Heart left ventricle (tissue), 16 donors: ENCODE measurements around the gene MAST3. TPM values are rescaled to one million over a fixed set of nuclear protein-coding genes. Genes with fewer than 3 reads are reported as not detected.

Experiments used
- ATAC-seq, 4 donors: fragments of 200-7000 bp; cut with Tn5 transposase; one replicate each; pipeline ENCODE4 v1.9.1; 2020 to 2022; ENCODE audit warnings: moderate library complexity in 4 of 4, mild to moderate bottlenecking in 3 of 4, moderate number of reproducible peaks in 1 of 4
- DNase-seq, 5 donors: peaks; one replicate each; pipeline ENCODE4 v3.0.0-alpha.2; 2020
- H3K27ac ChIP-seq, 12 donors: fragments of 200-600 bp; sonication (generic) in 4 of 12; one replicate each; pipeline versions ENCODE4 v1.5.0 to v1.8.0; 2016 to 2022; ENCODE audit warnings: mild to moderate bottlenecking in 2 of 12
- H3K27me3 ChIP-seq, 9 donors: fragments of 200-600 bp; sonication (generic) in 2 of 9; one replicate each; pipeline versions ENCODE4 v1.5.1 to v1.8.0; 2016 to 2022; ENCODE audit warnings: mild to moderate bottlenecking in 3 of 9
- H3K36me3 ChIP-seq, 9 donors: fragments of 200-600 bp; sonication (generic) in 2 of 9; one replicate each; pipeline versions ENCODE4 v1.5.0 to v1.8.0; 2018 to 2022; ENCODE audit warnings: mild to moderate bottlenecking in 2 of 9
- H3K4me1 ChIP-seq, 12 donors: fragments of 200-600 bp; sonication (generic) in 4 of 12; one replicate each; pipeline versions ENCODE4 v1.5.0 to v1.8.0; 2016 to 2022; ENCODE audit warnings: mild to moderate bottlenecking in 3 of 12
- H3K4me3 ChIP-seq, 12 donors: fragments of 200-600 bp; sonication (generic) in 4 of 12; one replicate each; pipeline versions ENCODE4 v1.5.0 to v1.8.0; 2017 to 2022; ENCODE audit warnings: mild to moderate bottlenecking in 9 of 12, moderate library complexity in 4 of 12
- H3K9me3 ChIP-seq, 12 donors: fragments of 200-600 bp; sonication (generic) in 4 of 12; one replicate each; pipeline versions ENCODE4 v1.5.0 to v1.8.0; 2016 to 2022; ENCODE audit warnings: mild to moderate bottlenecking in 1 of 12
- POLR2A ChIP-seq, 2 donors: fragments of 450-650 bp; IDR thresholded peaks; one replicate each; pipeline ENCODE4 v1.6.1; 2017; ENCODE audit warnings: antibody characterized with exemption in 2 of 2, mild to moderate bottlenecking in 2 of 2, moderate library complexity in 2 of 2
- WGBS, 4 donors: extraction: QIAGEN DNeasy Blood & Tissue Kit in 2 of 4; methylation state at CpG; one replicate each; pipeline versions ENCODE4 v1.1.5 to v1.1.7; 2013 to 2018; 5-methylcytosine and 5-hydroxymethylcytosine counted together
- intact Hi-C, 10 donors: fragments of 100-400 bp; cut with DNase I; formaldehyde crosslinking; loops; one replicate each; pipeline versions ENCODE4 v1.11.1 to v1.14.2; 2022
- polyA plus RNA-seq, 2 donors: library from polyadenylated mRNA; stranded (reverse); fragments of 200-250 nt; gene quantifications; one replicate each; pipeline ENCODE4 v1.2.3, GENCODE V29; 2013
- total RNA-seq, 9 donors: library from RNA; depleted of rRNA in 2 of 9; stranded (reverse); fragments of >200 nt in 2 of 9; fragmentation: NEBNext Ultra II Directional in 3 of 9; extraction: Animal tissue kit (Norgen Biotek cat#: 25700) in 3 of 9; gene quantifications; one replicate each; pipeline versions ENCODE4 v1.1.0 to v1.2.4, GENCODE V29; 2016 to 2023
- TF ChIP-seq, protein P1 (sequence below), 12 donors: fragments of 200-600 bp; sonication (generic) in 4 of 12; IDR thresholded peaks; one replicate each; pipeline versions ENCODE4 v1.5.0 to v1.8.0; 2018 to 2022; ENCODE audit warnings: antibody characterized with exemption in 12 of 12, mild to moderate bottlenecking in 5 of 12
- donor health status: ischemic (EF 13 %, LVEDD 7.1; RV severe dilation, severe dysfunction).
- donor health status: healthy with polysubstance abuse.
- donor health status: DM: no; HTN: yes; CAD: no.
- donor health status: DM: no; HTN: no; CAD: no.
- donor health status: ischemic (EF 25% LVEDD 6.9; RV normal size, moderate dysfunction).
- donor health status: ischemic (EF 25% LVEDD 5.7; RV mildly dilated, moderate dysfunction).
- donor health status: healthy.
- donor health status: DM: yes; HTN: yes; CAD: no.
- donor health status: ischemic (EF 35%, LVEDD 5.7; RV mildly dilated, moderate dysfunction).
- donor health status: nonischemic (EF 11% LVEDD 7.7; RV severe dilation, severe dysfunction).
- donor health status: DM: yes; HTN: yes; CAD: no.
- donor health status: PGD.
- donor health status: ischemic (EF 29% LVEDD 5.4; RV normal size, mild dysfunction).
- donor health status: nonischemic (EF 23%, LVEDD 6.1; RV moderate dilation, normal function).

Gene MAST3
- total and polyA plus RNA-seq, 11 donors = 1.5 to 9.8 (median 4.7) TPM

DNA sequence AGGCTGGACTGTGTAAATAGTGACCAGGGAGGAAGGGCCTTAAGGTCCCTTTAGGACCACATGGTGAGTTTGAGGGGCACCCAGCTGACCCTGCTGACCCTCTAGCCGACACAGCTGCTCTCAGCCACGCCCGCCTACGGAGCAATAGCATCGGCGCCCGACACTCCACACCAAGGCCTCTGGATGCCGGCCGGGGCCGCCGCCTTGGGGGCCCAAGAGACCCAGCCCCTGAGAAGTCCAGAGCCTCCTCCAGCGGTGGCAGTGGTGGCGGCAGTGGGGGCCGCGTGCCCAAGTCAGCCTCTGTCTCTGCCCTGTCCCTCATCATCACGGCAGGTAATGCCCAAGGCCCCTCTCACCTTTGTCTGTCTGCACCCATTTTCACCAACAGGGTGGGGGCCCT lies 46.8 kb downstream of the MAST3 start:
- TF ChIP-seq POLR2A (IDR thresholded peaks at IDR 0.05) = no peak
- TF ChIP-seq, protein P1, sequence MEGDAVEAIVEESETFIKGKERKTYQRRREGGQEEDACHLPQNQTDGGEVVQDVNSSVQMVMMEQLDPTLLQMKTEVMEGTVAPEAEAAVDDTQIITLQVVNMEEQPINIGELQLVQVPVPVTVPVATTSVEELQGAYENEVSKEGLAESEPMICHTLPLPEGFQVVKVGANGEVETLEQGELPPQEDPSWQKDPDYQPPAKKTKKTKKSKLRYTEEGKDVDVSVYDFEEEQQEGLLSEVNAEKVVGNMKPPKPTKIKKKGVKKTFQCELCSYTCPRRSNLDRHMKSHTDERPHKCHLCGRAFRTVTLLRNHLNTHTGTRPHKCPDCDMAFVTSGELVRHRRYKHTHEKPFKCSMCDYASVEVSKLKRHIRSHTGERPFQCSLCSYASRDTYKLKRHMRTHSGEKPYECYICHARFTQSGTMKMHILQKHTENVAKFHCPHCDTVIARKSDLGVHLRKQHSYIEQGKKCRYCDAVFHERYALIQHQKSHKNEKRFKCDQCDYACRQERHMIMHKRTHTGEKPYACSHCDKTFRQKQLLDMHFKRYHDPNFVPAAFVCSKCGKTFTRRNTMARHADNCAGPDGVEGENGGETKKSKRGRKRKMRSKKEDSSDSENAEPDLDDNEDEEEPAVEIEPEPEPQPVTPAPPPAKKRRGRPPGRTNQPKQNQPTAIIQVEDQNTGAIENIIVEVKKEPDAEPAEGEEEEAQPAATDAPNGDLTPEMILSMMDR (IDR thresholded peaks at IDR 0.05) = no peak
- intact Hi-C loops = no loop called here
- H3K4me3 ChIP-seq = no peak overlapping the region
- H3K4me1 ChIP-seq = no peaks in the 10 kb centered on the region
- no peaks in the 10 kb centered on the region for H3K27me3 ChIP-seq
- WGBS, 4 donors = 92 to 95% (median 93%) methylated on average over 15 to 16 of the region's 16 CpGs
- peaks cover 0 to 83% (median 50%) of the 10 kb centered on the region in 9 donors for H3K36me3 ChIP-seq
- DNase-seq (no peak), ATAC-seq (no peak)
- H3K9me3 ChIP-seq = no peaks in the 10 kb centered on the region
- no peak overlapping the region for H3K27ac ChIP-seq

- H3K27ac ChIP-seq = no peak overlapping the region
- H3K27me3 ChIP-seq = no peaks in the 10 kb centered on the region
- ATAC-seq (no peak), DNase-seq (no peak)
- TF ChIP-seq, protein P1 (IDR thresholded peaks at IDR 0.05) = no peak
- no peak for TF ChIP-seq POLR2A (IDR thresholded peaks at IDR 0.05)
- H3K4me1 ChIP-seq = no peaks in the 10 kb centered on the region
- intact Hi-C loops = no loop called here
- 94 to 98% (median 97%) methylated on average over 28 of the region's 28 CpGs for WGBS, 4 donors
- peaks cover 0 to 81% (median 49%) of the 10 kb centered on the region in 9 donors for H3K36me3 ChIP-seq
- no peaks in the 10 kb centered on the region for H3K9me3 ChIP-seq
- no peak overlapping the region for H3K4me3 ChIP-seq
Observed at GRCh38 chr19:18144906-18145305, 47.3 kb downstream of the MAST3 start.

- H3K27me3 ChIP-seq = no peaks in the 10 kb centered on the region
- no peak overlapping the region for H3K4me3 ChIP-seq
- no peak overlapping the region for H3K27ac ChIP-seq
- peaks cover 0 to 77% (median 46%) of the 10 kb centered on the region in 9 donors for H3K36me3 ChIP-seq
- DNase-seq (no peak), ATAC-seq (no peak)
- no peaks in the 10 kb centered on the region for H3K9me3 ChIP-seq
- TF ChIP-seq POLR2A (IDR thresholded peaks at IDR 0.05) = no peak
- TF ChIP-seq, protein P1 (IDR thresholded peaks at IDR 0.05) = no peak
- no peaks in the 10 kb centered on the region for H3K4me1 ChIP-seq
- 96 to 99% (median 97%) methylated on average over 10 to 19 of the region's 19 CpGs for WGBS, 4 donors
- intact Hi-C loops = no loop called here
Observed at GRCh38 chr19:18145391-18145999, 47.9 kb downstream of the MAST3 start.

GRCh38 chr19:18147396-18147795 lies 49.8 kb downstream of the MAST3 start:
- intact Hi-C loops = no loop called here
- Histone ChIP-seq H3K27me3 (no peaks in the 10 kb centered on the region), H3K36me3 (peaks cover 0 to 57% (median 35%) of the 10 kb centered on the region in 9 donors), H3K4me1 (peaks cover 0 to 11% (median 3%) of the 10 kb centered on the region in 12 donors), H3K9me3 (no peaks in the 10 kb centered on the region), H3K4me3 (no peak overlapping the region), H3K27ac (no peak overlapping the region)
- DNase-seq (no peak), ATAC-seq (no peak)
- TF ChIP-seq, protein P1 (IDR thresholded peaks at IDR 0.05) = no peak
- TF ChIP-seq POLR2A (IDR thresholded peaks at IDR 0.05) = no peak
- WGBS, 4 donors = 88 to 94% (median 93%) methylated on average over 12 to 13 of the region's 13 CpGs
